PC-3 (cell line): ENCODE results near the gene PPIL4. TPM values are rescaled to one million over a fixed set of nuclear protein-coding genes. Genes with fewer than 3 reads are reported as not detected.
"Not testable (repeated sequence)": the region's sequence is repeated elsewhere in the genome, so short reads cannot be mapped to it uniquely, and the experiment has no call there.

Experiments
- ATAC-seq: fragments of 200-7000 bp; cut with Tn5 transposase; 2 replicates; pipeline ENCODE4 v1.9.1; 2020; ENCODE audit warnings: mild to moderate bottlenecking, moderate library complexity
- BruUV-seq: library from RNA; stranded (reverse); fragments of 400-500 nt; replicated peaks from 2 replicates; lab custom pipeline; 2021; lab: Mats Ljungman, UMichigan
- CTCF ChIA-PET: fragments of 300-600 bp; sonication (Branson Sonifier 250); formaldehyde crosslinking; loops from one replicate; lab custom pipeline; 2022; ENCODE audit warnings: antibody characterized with exemption; lab: Charles Lee
- POLR2A ChIA-PET: fragments of 300-600 bp; sonication (Branson Sonifier 250); formaldehyde crosslinking; loops from one replicate; lab custom pipeline; 2022; ENCODE audit warnings: antibody characterized with exemption; ENCODE audit not compliant: unreplicated experiment; lab: Charles Lee
- DNase-seq: peaks from one replicate; pipeline ENCODE4 v3.0.0-alpha.2; 2015
- H2AFZ ChIP-seq: fragments of 300-600 bp; sonication (generic); 2 replicates; pipeline ENCODE4 v1.6.0; 2016; ENCODE audit warnings: antibody characterized with exemption, low read length
- H3F3A ChIP-seq: fragments of 300-600 bp; sonication (generic); one replicate; pipeline ENCODE4 v1.6.0; 2017; ENCODE audit warnings: antibody characterized with exemption, low read length, control low read depth, mild to moderate bottlenecking; ENCODE audit not compliant: unreplicated experiment
- H3K27ac ChIP-seq: fragments of 300-600 bp; sonication (generic); 2 replicates; pipeline ENCODE4 v1.5.1; 2016; ENCODE audit warnings: mild to moderate bottlenecking, low read length
- H3K27me3 ChIP-seq: fragments of 300-600 bp; sonication (generic); 2 replicates; pipeline ENCODE4 v1.6.1; 2016; ENCODE audit warnings: low read length, mixed read lengths
- H3K36me3 ChIP-seq: fragments of 300-600 bp; sonication (generic); 2 replicates; pipeline ENCODE4 v1.6.1; 2016; ENCODE audit warnings: low read depth, mixed run types, low read length, mixed read lengths
- H3K4me1 ChIP-seq: fragments of 300-600 bp; sonication (generic); 2 replicates; pipeline ENCODE4 v1.5.1; 2016; ENCODE audit warnings: low read length; ENCODE audit not compliant: insufficient read depth
- H3K4me2 ChIP-seq: fragments of 300-600 bp; sonication (generic); 2 replicates; pipeline ENCODE4 v1.6.0; 2016; ENCODE audit warnings: low read length
- H3K4me3 ChIP-seq: fragments of 300-600 bp; sonication (generic); 2 replicates; pipeline ENCODE4 v1.5.1; 2016; ENCODE audit warnings: mild to moderate bottlenecking, low read length, mixed read lengths
- H3K79me2 ChIP-seq: fragments of 300-600 bp; sonication (generic); 2 replicates; pipeline ENCODE4 v1.6.1; 2017; ENCODE audit warnings: low read length, mixed read lengths
- H3K9ac ChIP-seq: fragments of 300-600 bp; sonication (generic); 2 replicates; pipeline ENCODE4 v1.6.0; 2016; ENCODE audit warnings: mild to moderate bottlenecking, low read length
- H3K9me2 ChIP-seq: fragments of 300-600 bp; sonication (generic); replicated peaks from 2 replicates; pipeline ENCODE4 v1.6.1; 2016; ENCODE audit warnings: mixed run types, low read length, mixed read lengths
- H3K9me3 ChIP-seq: fragments of 300-600 bp; sonication (generic); 2 replicates; pipeline ENCODE4 v1.6.1; 2016; ENCODE audit warnings: low read length, mixed read lengths
- H4K20me1 ChIP-seq: fragments of 300-600 bp; sonication (generic); 2 replicates; pipeline ENCODE4 v1.6.1; 2016; ENCODE audit warnings: low read length, mixed read lengths
- EZH2 ChIP-seq: fragments of 300-600 bp; sonication (generic); IDR thresholded peaks from one replicate; pipeline ENCODE4 v1.6.1; 2017; ENCODE audit warnings: antibody characterized with exemption, mild to moderate bottlenecking, low read length; ENCODE audit not compliant: unreplicated experiment
- EZH2phosphoT487 ChIP-seq: fragments of 300-600 bp; sonication (generic); IDR thresholded peaks from 2 replicates; pipeline ENCODE4 v1.6.1; 2018; ENCODE audit warnings: mild to moderate bottlenecking, antibody characterized with exemption, low read length, borderline replicate concordance
- intact Hi-C: fragments of 100-400 bp; cut with micrococcal nuclease; formaldehyde crosslinking; loops from 2 replicates; pipeline ENCODE4 v1.9.0; 2023
- total RNA-seq: library from RNA; depleted of rRNA; stranded (reverse); fragments of >200 nt; gene quantifications from 2 replicates; pipeline ENCODE4 v1.2.3, GENCODE V29; 2014
- TF ChIP-seq, protein P1 (sequence below): fragments of 300-600 bp; sonication (generic); conservative IDR thresholded peaks from 2 replicates; pipeline ENCODE4 v1.5.1; 2017; ENCODE audit warnings: antibody characterized with exemption, low read depth, mild to moderate bottlenecking, low read length

The PPIL4 gene
- total RNA-seq, 1 experiment from 2014 or later: 12.8 TPM

DNA sequence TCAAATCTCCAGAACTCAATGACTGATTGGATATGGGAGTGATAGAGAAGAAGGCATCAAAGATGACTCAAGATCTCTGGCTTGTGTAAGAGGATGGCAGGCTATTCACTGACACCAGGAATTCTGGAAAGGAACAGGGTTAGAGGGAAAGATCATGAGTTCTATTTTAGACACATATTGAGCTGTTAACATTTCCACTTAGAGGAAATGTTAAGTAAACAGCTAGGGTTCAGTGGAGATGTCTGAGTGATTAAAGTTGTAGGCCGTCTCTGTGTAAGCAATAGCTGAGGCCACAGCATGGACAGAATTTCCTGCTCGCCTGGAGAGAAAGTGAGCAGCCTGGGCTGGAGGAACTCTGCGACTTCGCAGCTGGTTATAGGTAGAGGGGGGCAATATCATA lies 82.1 kb downstream of the PPIL4 start:
- Histone ChIP-seq H3F3A (no peaks in the 10 kb centered on the region), H3K27me3 (no peaks in the 10 kb centered on the region), H3K9me2 (no peaks in the 10 kb centered on the region), H3K9me3 (no peaks in the 10 kb centered on the region), H3K79me2 (no peaks in the 10 kb centered on the region), H3K36me3 (no peaks in the 10 kb centered on the region), H4K20me1 (no peaks in the 10 kb centered on the region), H3K4me2 (no peak overlapping the region), H3K4me3 (no peak overlapping the region), H3K9ac (no peak overlapping the region), H2AFZ (no peak overlapping the region), H3K27ac (no peak overlapping the region), H3K4me1 (no peaks in the 10 kb centered on the region)
- ChIA-PET POLR2A (no interaction called here), CTCF (no interaction called here)
- intact Hi-C loops: no loop called here
- ATAC-seq (no peak), DNase-seq (no peak)
- BruUV-seq: no TSS peak
- TF ChIP-seq, protein P1, sequence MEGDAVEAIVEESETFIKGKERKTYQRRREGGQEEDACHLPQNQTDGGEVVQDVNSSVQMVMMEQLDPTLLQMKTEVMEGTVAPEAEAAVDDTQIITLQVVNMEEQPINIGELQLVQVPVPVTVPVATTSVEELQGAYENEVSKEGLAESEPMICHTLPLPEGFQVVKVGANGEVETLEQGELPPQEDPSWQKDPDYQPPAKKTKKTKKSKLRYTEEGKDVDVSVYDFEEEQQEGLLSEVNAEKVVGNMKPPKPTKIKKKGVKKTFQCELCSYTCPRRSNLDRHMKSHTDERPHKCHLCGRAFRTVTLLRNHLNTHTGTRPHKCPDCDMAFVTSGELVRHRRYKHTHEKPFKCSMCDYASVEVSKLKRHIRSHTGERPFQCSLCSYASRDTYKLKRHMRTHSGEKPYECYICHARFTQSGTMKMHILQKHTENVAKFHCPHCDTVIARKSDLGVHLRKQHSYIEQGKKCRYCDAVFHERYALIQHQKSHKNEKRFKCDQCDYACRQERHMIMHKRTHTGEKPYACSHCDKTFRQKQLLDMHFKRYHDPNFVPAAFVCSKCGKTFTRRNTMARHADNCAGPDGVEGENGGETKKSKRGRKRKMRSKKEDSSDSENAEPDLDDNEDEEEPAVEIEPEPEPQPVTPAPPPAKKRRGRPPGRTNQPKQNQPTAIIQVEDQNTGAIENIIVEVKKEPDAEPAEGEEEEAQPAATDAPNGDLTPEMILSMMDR: no peak
- no peak for TF ChIP-seq EZH2
- TF ChIP-seq EZH2phosphoT487: no peak

DNA sequence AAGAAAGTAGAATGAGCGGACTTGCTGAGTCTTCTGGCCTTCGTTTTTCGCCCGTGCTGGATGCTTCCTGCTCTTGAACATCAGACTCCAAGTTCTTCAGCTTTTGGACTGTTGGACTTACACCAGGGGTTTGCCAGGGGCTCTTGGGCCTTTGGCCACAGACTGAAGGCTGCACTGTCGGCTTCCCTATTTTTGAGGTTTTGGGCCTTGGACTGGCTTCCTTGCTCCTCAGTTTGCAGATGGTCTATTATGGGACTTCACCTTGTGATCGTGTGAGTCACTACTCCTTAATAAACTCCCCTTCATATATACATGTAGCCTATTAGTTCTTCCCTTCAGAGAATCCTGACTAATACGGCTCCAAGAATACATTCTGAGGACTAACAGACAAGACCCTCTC lies 83.1 kb downstream of the PPIL4 start:
- BruUV-seq, H4K20me1 ChIP-seq, H3K27ac ChIP-seq, H3K79me2 ChIP-seq, H3K27me3 ChIP-seq, H3K4me2 ChIP-seq, H3K4me1 ChIP-seq, H3K4me3 ChIP-seq, intact Hi-C loops, POLR2A ChIA-PET, H3K9me2 ChIP-seq, DNase-seq, H3K36me3 ChIP-seq, CTCF ChIA-PET, H2AFZ ChIP-seq, ATAC-seq, H3K9me3 ChIP-seq, H3K9ac ChIP-seq, H3F3A ChIP-seq: not testable (repeated sequence)

DNA sequence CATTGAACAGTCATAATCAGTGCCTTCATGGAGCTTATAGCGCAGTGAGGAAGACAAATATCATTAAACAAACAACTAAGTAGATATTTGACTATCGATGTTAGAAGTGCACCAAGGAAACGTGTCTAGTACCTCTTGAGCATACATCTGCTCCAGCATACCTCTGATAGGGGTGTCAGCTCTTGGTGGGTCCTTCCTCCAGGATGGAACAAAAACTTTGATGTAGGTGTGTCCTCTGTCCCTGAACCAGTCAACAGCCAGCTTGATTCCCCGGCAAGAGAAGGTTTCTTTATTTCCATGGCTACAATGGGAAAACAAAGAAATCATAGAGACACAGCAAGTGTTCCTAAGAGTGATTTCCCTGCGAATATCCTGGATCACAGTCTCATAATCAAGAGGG lies 84.2 kb downstream of the PPIL4 start:
- ATAC-seq (no peak), DNase-seq (no peak)
- Histone ChIP-seq H3K9ac (no peak overlapping the region), H3K36me3 (no peaks in the 10 kb centered on the region), H2AFZ (no peak overlapping the region), H4K20me1 (no peaks in the 10 kb centered on the region), H3K27me3 (no peaks in the 10 kb centered on the region), H3F3A (no peaks in the 10 kb centered on the region), H3K4me3 (no peak overlapping the region), H3K79me2 (no peaks in the 10 kb centered on the region), H3K9me2 (no peaks in the 10 kb centered on the region), H3K9me3 (no peaks in the 10 kb centered on the region), H3K4me2 (no peak overlapping the region), H3K4me1 (no peaks in the 10 kb centered on the region), H3K27ac (no peak overlapping the region)
- TF ChIP-seq EZH2 (no peak), EZH2phosphoT487 (no peak)
- TF ChIP-seq, protein P1: no peak
- ChIA-PET CTCF (no interaction called here), POLR2A (no interaction called here)
- intact Hi-C loops: no loop called here
- BruUV-seq: no TSS peak

DNA sequence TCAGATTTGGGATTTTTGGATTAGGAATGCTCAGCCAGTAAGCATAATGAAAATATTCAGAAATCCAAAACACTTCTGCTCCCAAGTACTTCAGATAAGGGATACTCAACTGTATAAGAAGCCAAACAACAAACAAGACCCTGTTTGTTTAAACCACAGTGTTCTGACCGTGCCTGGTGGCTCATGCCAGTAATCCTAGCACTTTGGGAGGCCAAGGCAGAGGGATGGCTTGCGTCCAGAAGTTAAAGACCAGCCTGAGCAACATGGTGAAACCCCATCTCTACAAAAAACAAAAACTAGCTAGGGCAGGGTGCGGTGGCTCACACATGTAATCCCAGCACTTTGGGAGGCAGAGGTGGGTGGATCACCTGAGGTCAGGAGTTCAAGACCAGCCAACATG lies 85.6 kb downstream of the PPIL4 start:
- H3K9ac ChIP-seq, POLR2A ChIA-PET, H4K20me1 ChIP-seq, H3K9me2 ChIP-seq, DNase-seq, H3K27ac ChIP-seq, CTCF ChIA-PET, ATAC-seq, H3K4me3 ChIP-seq, H3K27me3 ChIP-seq, intact Hi-C loops, H3K9me3 ChIP-seq, H2AFZ ChIP-seq, H3F3A ChIP-seq, H3K79me2 ChIP-seq, BruUV-seq, H3K36me3 ChIP-seq, H3K4me2 ChIP-seq, H3K4me1 ChIP-seq: not testable (repeated sequence)
